HEK293T (cell line): ENCODE data around the gene F13A1.

Experiments used
- BHLHE40 ChIP-seq: fragments of 450-650 bp; IDR thresholded peaks from 2 replicates; pipeline ENCODE4 v1.6.1; 2016; ENCODE audit warnings: mild to moderate bottlenecking, moderate library complexity, borderline replicate concordance
- CTBP1 ChIP-seq: fragments of 450-650 bp; IDR thresholded peaks from 2 replicates; pipeline ENCODE4 v1.6.1; 2016; ENCODE audit warnings: borderline replicate concordance
- FOXA1 ChIP-seq: fragments of 450-650 bp; IDR thresholded peaks from 2 replicates; pipeline ENCODE4 v1.6.1; 2016; ENCODE audit warnings: mild to moderate bottlenecking
- FOXK2 ChIP-seq: fragments of 450-650 bp; IDR thresholded peaks from 2 replicates; pipeline ENCODE4 v1.6.1; 2016; ENCODE audit warnings: mild to moderate bottlenecking
- FOXM1 ChIP-seq: fragments of 450-650 bp; IDR thresholded peaks from 2 replicates; pipeline ENCODE4 v1.6.1; 2017; ENCODE audit warnings: mild to moderate bottlenecking, borderline replicate concordance
- HDGF ChIP-seq: fragments of 450-650 bp; IDR thresholded peaks from 2 replicates; pipeline ENCODE4 v1.6.1; 2017; ENCODE audit warnings: antibody characterized with exemption, borderline replicate concordance
- SP1 ChIP-seq: fragments of 450-650 bp; IDR thresholded peaks from 2 replicates; pipeline ENCODE4 v1.6.1; 2017
- SUZ12 ChIP-seq: fragments of 450-650 bp; IDR thresholded peaks from 2 replicates; pipeline ENCODE4 v1.6.1; 2016; ENCODE audit warnings: mild to moderate bottlenecking
- TARDBP ChIP-seq: fragments of 450-650 bp; IDR thresholded peaks from 2 replicates; pipeline ENCODE4 v1.6.1; 2016
- ZNF384 ChIP-seq: fragments of 450-650 bp; IDR thresholded peaks from 2 replicates; pipeline ENCODE4 v1.6.1; 2016

- no peak for TF ChIP-seq SUZ12
- no peak for TF ChIP-seq CTBP1
- no peak for TF ChIP-seq TARDBP
- TF ChIP-seq FOXK2, result no peak
- TF ChIP-seq SP1, result no peak
- no peak for TF ChIP-seq FOXM1
- no peak for TF ChIP-seq HDGF
- no peak for TF ChIP-seq BHLHE40
- TF ChIP-seq ZNF384, result no peak
- TF ChIP-seq FOXA1, result no peak
Measured at GRCh38 chr6:6323352-6323751, 2.9 kb upstream of the F13A1 start.
